ENCODE measurements around the gene PTBP2. TPM values are rescaled to one million over a fixed set of nuclear protein-coding genes. Genes with fewer than 3 reads are reported as not detected.
"Not testable (repeated sequence)": the region's sequence is repeated elsewhere in the genome, so short reads cannot be mapped to it uniquely, and the experiment has no call there.

PTBP2 gene
- total and polyA plus RNA-seq, 3 donors from 2014 or later = 41.0 to 109 (median 61.4) TPM

- H3K27me3 ChIP-seq = no peaks in the 10 kb centered on the region
- no peak for DNase-seq
- H3K27ac ChIP-seq = no peak overlapping the region
- intact Hi-C loops (cut with DNase I; ENCODE audit: low total_unique reads) = no loop called here
- 97 to 100% methylated on average over 2 of the region's 2 CpGs for WGBS, 2 donors
- no peak overlapping the region for H3K4me3 ChIP-seq
- no peaks in the 10 kb centered on the region for H3K9me3 ChIP-seq
- no peaks in the 10 kb centered on the region for H3K36me3 ChIP-seq (ENCODE audit: low read depth, missing control alignments)
- no peaks in the 10 kb centered on the region for H3K4me1 ChIP-seq
- no peak for TF ChIP-seq POLR2A (IDR thresholded peaks at IDR 0.05)
- TF ChIP-seq CTCF (IDR thresholded peaks at IDR 0.05) = no peak
Observed at GRCh38 chr1:96752394-96752793, 30.8 kb downstream of the PTBP2 start.

- DNase-seq = no peak
- H3K27me3 ChIP-seq = no peaks in the 10 kb centered on the region
- 98 to 100% methylated on average over 1 of the region's 1 CpG for WGBS, 2 donors
- no peaks in the 10 kb centered on the region for H3K9me3 ChIP-seq
- intact Hi-C loops (cut with DNase I; ENCODE audit: low total_unique reads) = no loop called here
- TF ChIP-seq POLR2A (IDR thresholded peaks at IDR 0.05) = no peak
- no peak overlapping the region for H3K4me3 ChIP-seq
- H3K4me1 ChIP-seq = no peaks in the 10 kb centered on the region
- no peak overlapping the region for H3K27ac ChIP-seq
- no peaks in the 10 kb centered on the region for H3K36me3 ChIP-seq (ENCODE audit: low read depth, missing control alignments)
Observed at GRCh38 chr1:96756789-96757188, 35.2 kb downstream of the PTBP2 start.

GRCh38 chr1:96762586-96762985, 41.0 kb downstream of the PTBP2 start:
- H3K27me3 ChIP-seq; intact Hi-C loops (cut with DNase I; ENCODE audit: low total_unique reads); H3K36me3 ChIP-seq (ENCODE audit: low read depth, missing control alignments); H3K4me1 ChIP-seq; DNase-seq; H3K4me3 ChIP-seq; H3K9me3 ChIP-seq; H3K27ac ChIP-seq: not testable (repeated sequence)
- WGBS, 2 donors = 97% methylated on average over 23 of the region's 36 CpGs; no CpG with 5 or more reads in 1 of the 2 donors

GRCh38 chr1:96763514-96763913, 41.9 kb downstream of the PTBP2 start:
- intact Hi-C loops (cut with DNase I; ENCODE audit: low total_unique reads) = no loop called here
- H3K36me3 ChIP-seq (ENCODE audit: low read depth, missing control alignments) = no peaks in the 10 kb centered on the region
- no peaks in the 10 kb centered on the region for H3K9me3 ChIP-seq
- no peaks in the 10 kb centered on the region for H3K27me3 ChIP-seq
- H3K4me3 ChIP-seq = no peak overlapping the region
- no peaks in the 10 kb centered on the region for H3K4me1 ChIP-seq
- DNase-seq = no peak
- no peak overlapping the region for H3K27ac ChIP-seq
- no peak for TF ChIP-seq POLR2A (IDR thresholded peaks at IDR 0.05)
- TF ChIP-seq CTCF (IDR thresholded peaks at IDR 0.05) = no peak
- WGBS, 2 donors = 75 to 76% methylated on average over 4 of the region's 4 CpGs

- Histone ChIP-seq H3K4me1 (no peaks in the 10 kb centered on the region), H3K4me3 (no peak overlapping the region), H3K27me3 (no peaks in the 10 kb centered on the region), H3K9me3 (no peaks in the 10 kb centered on the region), H3K27ac (no peak overlapping the region), H3K36me3 (ENCODE audit: low read depth, missing control alignments) (no peaks in the 10 kb centered on the region)
- no peak for TF ChIP-seq POLR2A (IDR thresholded peaks at IDR 0.05)
- TF ChIP-seq CTCF (IDR thresholded peaks at IDR 0.05) = no peak
- intact Hi-C loops (cut with DNase I; ENCODE audit: low total_unique reads) = no loop called here
- DNase-seq = no peak
Observed at GRCh38 chr1:96764469-96764868, 42.9 kb downstream of the PTBP2 start.

- intact Hi-C loops (cut with DNase I; ENCODE audit: low total_unique reads) = no loop called here
- H3K9me3 ChIP-seq = no peaks in the 10 kb centered on the region
- no peak overlapping the region for H3K27ac ChIP-seq
- WGBS, 2 donors = 96 to 98% methylated on average over 2 of the region's 2 CpGs
- no peaks in the 10 kb centered on the region for H3K27me3 ChIP-seq
- H3K4me3 ChIP-seq = no peak overlapping the region
- no peaks in the 10 kb centered on the region for H3K4me1 ChIP-seq
- no peak for DNase-seq
- H3K36me3 ChIP-seq (ENCODE audit: low read depth, missing control alignments) = no peaks in the 10 kb centered on the region
- TF ChIP-seq CTCF (IDR thresholded peaks at IDR 0.05) (no peak), POLR2A (IDR thresholded peaks at IDR 0.05) (no peak)
Observed at GRCh38 chr1:96771847-96772246, 50.3 kb downstream of the PTBP2 start.

All from testis (tissue), 3 donors.